ENCODE results near the gene IL11RA.

IL11RA gene

GRCh38 chr9:34655394-34655793 is 3.4 kb downstream of the IL11RA start:
- Histone ChIP-seq H4K20me1 (ENCODE audit: insufficient read depth, low read length) (no peaks in the 10 kb centered on the region), H3K79me2 (ENCODE audit: insufficient read depth, low read length) (no peaks in the 10 kb centered on the region), H3K27me3 (ENCODE audit: insufficient read depth, low read length) (no peaks in the 10 kb centered on the region; the same call in 1 of the 2 replicates), H3K4me1 (ENCODE audit: insufficient read depth, low read length, severe bottlenecking) (peaks cover 11% of the 10 kb centered on the region), H3K27ac (ENCODE audit: low read depth, low read length, poor library complexity, severe bottlenecking) (no peak overlapping the region), H3K9ac (ENCODE audit: low read length) (no peak overlapping the region), H3K9me2 (ENCODE audit: low read depth, low read length) (no peaks in the 10 kb centered on the region), H3K36me3 (ENCODE audit: insufficient read depth, low read length) (0 out of 2 replicates have a peak, but pooled peaks cover 9% of the 10 kb centered on the region), H3K4me2 (ENCODE audit: low read length) (no peak overlapping the region), H2AFZ (ENCODE audit: low read length) (no peak overlapping the region), H3F3A (ENCODE audit: insufficient read depth, low read length) (no peaks in the 10 kb centered on the region), H3K9me3 (ENCODE audit: low read length) (no peaks in the 10 kb centered on the region), H3K4me3 (ENCODE audit: low read depth, low read length, poor library complexity, severe bottlenecking) (no peak overlapping the region)
- no peak for TF ChIP-seq EZH2 (IDR thresholded peaks at IDR 0.05; ENCODE audit: borderline replicate concordance, low read length)
- no peak for TF ChIP-seq CTCF (IDR thresholded peaks at IDR 0.05; ENCODE audit: low read length)

GRCh38 chr9:34656992-34657391 is 5.0 kb downstream of the IL11RA start:
- H3K4me1 ChIP-seq (ENCODE audit: insufficient read depth, low read length, severe bottlenecking), result peaks cover 5% of the 10 kb centered on the region
- H3K4me3 ChIP-seq (ENCODE audit: low read depth, low read length, poor library complexity, severe bottlenecking), result no peak overlapping the region
- H3K27me3 ChIP-seq (ENCODE audit: insufficient read depth, low read length), result no peaks in the 10 kb centered on the region; the same call in 1 of the 2 replicates
- H2AFZ ChIP-seq (ENCODE audit: low read length), result no peak overlapping the region
- no peaks in the 10 kb centered on the region for H3K9me2 ChIP-seq (ENCODE audit: low read depth, low read length)
- H3K4me2 ChIP-seq (ENCODE audit: low read length), result no peak overlapping the region
- H4K20me1 ChIP-seq (ENCODE audit: insufficient read depth, low read length), result no peaks in the 10 kb centered on the region
- no peaks in the 10 kb centered on the region for H3K36me3 ChIP-seq (ENCODE audit: insufficient read depth, low read length)
- H3K9me3 ChIP-seq (ENCODE audit: low read length), result no peaks in the 10 kb centered on the region
- no peak overlapping the region for H3K27ac ChIP-seq (ENCODE audit: low read depth, low read length, poor library complexity, severe bottlenecking)
- H3K9ac ChIP-seq (ENCODE audit: low read length), result no peak overlapping the region
- no peak for TF ChIP-seq CTCF (IDR thresholded peaks at IDR 0.05; ENCODE audit: low read length)
- TF ChIP-seq EZH2 (IDR thresholded peaks at IDR 0.05; ENCODE audit: borderline replicate concordance, low read length), result no peak
- H3K79me2 ChIP-seq (ENCODE audit: insufficient read depth, low read length), result no peaks in the 10 kb centered on the region
- H3F3A ChIP-seq (ENCODE audit: insufficient read depth, low read length), result no peaks in the 10 kb centered on the region

- no peak overlapping the region for H3K27ac ChIP-seq (ENCODE audit: low read depth, low read length, poor library complexity, severe bottlenecking)
- no peaks in the 10 kb centered on the region; the same call in 1 of the 2 replicates for H3K27me3 ChIP-seq (ENCODE audit: insufficient read depth, low read length)
- H3K36me3 ChIP-seq (ENCODE audit: insufficient read depth, low read length), result no peaks in the 10 kb centered on the region
- H3K4me2 ChIP-seq (ENCODE audit: low read length), result no peak overlapping the region
- H3K9me2 ChIP-seq (ENCODE audit: low read depth, low read length), result no peaks in the 10 kb centered on the region
- H4K20me1 ChIP-seq (ENCODE audit: insufficient read depth, low read length), result no peaks in the 10 kb centered on the region
- H3K9me3 ChIP-seq (ENCODE audit: low read length), result no peaks in the 10 kb centered on the region
- no peaks in the 10 kb centered on the region for H3F3A ChIP-seq (ENCODE audit: insufficient read depth, low read length)
- H3K9ac ChIP-seq (ENCODE audit: low read length), result no peak overlapping the region
- no peaks in the 10 kb centered on the region for H3K4me1 ChIP-seq (ENCODE audit: insufficient read depth, low read length, severe bottlenecking)
- TF ChIP-seq CTCF (IDR thresholded peaks at IDR 0.05; ENCODE audit: low read length), result no peak
- TF ChIP-seq EZH2 (IDR thresholded peaks at IDR 0.05; ENCODE audit: borderline replicate concordance, low read length), result no peak
- no peak overlapping the region for H3K4me3 ChIP-seq (ENCODE audit: low read depth, low read length, poor library complexity, severe bottlenecking)
- H3K79me2 ChIP-seq (ENCODE audit: insufficient read depth, low read length), result no peaks in the 10 kb centered on the region
- H2AFZ ChIP-seq (ENCODE audit: low read length), result no peak overlapping the region
Measured at GRCh38 chr9:34658461-34658860, 6.5 kb downstream of the IL11RA start.

All from OCI-LY1 (cell line).